HG02623 (cell line): ENCODE results near the gene LRRC73.
"Not testable (repeated sequence)": the region's sequence is repeated elsewhere in the genome, so short reads cannot be mapped to it uniquely, and the experiment has no call there.

ENCODE experiments used
- ATAC-seq: cut with Tn5 transposase; IDR thresholded peaks from one replicate; pipeline ENCODE4 v1.9.1; 2021; ENCODE audit warnings: moderate library complexity; ENCODE audit not compliant: unreplicated experiment

The LRRC73 gene

GRCh38 chr6:43511824-43512415, 1.8 kb upstream of the LRRC73 start:
- ATAC-seq = no peak

- ATAC-seq = no peak
These were observed 649 bp upstream of the LRRC73 start for GRCh38 chr6:43510827-43511163.

- ATAC-seq = no peak
These were observed 783 bp downstream of the LRRC73 start for GRCh38 chr6:43509142-43509983.

- ATAC-seq = no peak
These were observed 1.5 kb downstream of the LRRC73 start for GRCh38 chr6:43508481-43509141.

- ATAC-seq = no peak
These were observed 3.3 kb downstream of the LRRC73 start for GRCh38 chr6:43506667-43507471.

- no peak for ATAC-seq
These were observed 4.0 kb downstream of the LRRC73 start for GRCh38 chr6:43506171-43506570.

- no peak for ATAC-seq
These were observed 4.4 kb downstream of the LRRC73 start for GRCh38 chr6:43505718-43506117.

GRCh38 chr6:43504756-43505593, 5.2 kb downstream of the LRRC73 start:
- ATAC-seq = no peak

GRCh38 chr6:43503443-43503842, 6.7 kb downstream of the LRRC73 start:
- ATAC-seq = no peak

GRCh38 chr6:43502666-43503065, 7.5 kb downstream of the LRRC73 start:
- no peak for ATAC-seq

GRCh38 chr6:43500921-43501320, 9.2 kb downstream of the LRRC73 start:
- no peak for ATAC-seq

GRCh38 chr6:43499028-43499815, 10.9 kb downstream of the LRRC73 start:
- ATAC-seq = no peak

- not testable (repeated sequence) for ATAC-seq
These were observed 11.9 kb downstream of the LRRC73 start for GRCh38 chr6:43498291-43498690.

- ATAC-seq = no peak
These were observed 12.5 kb downstream of the LRRC73 start for GRCh38 chr6:43497689-43498088.

- no peak for ATAC-seq
These were observed 13.1 kb downstream of the LRRC73 start for GRCh38 chr6:43497129-43497396.

- no peak for ATAC-seq
These were observed 13.6 kb downstream of the LRRC73 start for GRCh38 chr6:43496370-43497128.

- no peak for ATAC-seq
These were observed 14.7 kb downstream of the LRRC73 start for GRCh38 chr6:43495409-43495941.

- ATAC-seq = no peak
These were observed 15.4 kb downstream of the LRRC73 start for GRCh38 chr6:43494766-43495165.

GRCh38 chr6:43494321-43494720, 15.8 kb downstream of the LRRC73 start:
- ATAC-seq = no peak
